Measurements from ENCODE around the gene ARID3C.

The ARID3C gene

GRCh38 chr9:34627716-34628655, 880 bp downstream of the ARID3C start:
- no peak for DNase-seq

- DNase-seq: no peak
Observed at GRCh38 chr9:34625186-34625486, 3.7 kb downstream of the ARID3C start.

- no peak for DNase-seq
Observed at GRCh38 chr9:34624475-34625185, 4.2 kb downstream of the ARID3C start.

- DNase-seq: no peak
Observed at GRCh38 chr9:34623374-34624235, 5.3 kb downstream of the ARID3C start.

- DNase-seq: peak; percentile 96 to 97
Observed at GRCh38 chr9:34620061-34620994, 8.5 kb downstream of the ARID3C start, which contains the start of gene DCTN3. Gene DCTN3, minus strand, starts transcription at chr9:34620495. Its CDS starts 31 bp downstream, at chr9:34620464.

- DNase-seq: no peak
Observed at GRCh38 chr9:34615132-34615531, 13.7 kb downstream of the ARID3C start.

- DNase-seq: peak; percentile 79 to 80
Observed at GRCh38 chr9:34612788-34613390, 16.0 kb downstream of the ARID3C start.

- peak; percentile 64 to 76 for DNase-seq
Observed at GRCh38 chr9:34611811-34612787, 16.8 kb downstream of the ARID3C start, which contains the start of gene RPP25L. Gene RPP25L, minus strand, starts transcription at chr9:34612097. Its CDS starts 801 bp downstream, at chr9:34611296.

GRCh38 chr9:34611251-34611810, 17.5 kb downstream of the ARID3C start:
- DNase-seq: no peak

- peak; percentile 11 to 19 for DNase-seq
Observed at GRCh38 chr9:34610434-34611206, 18.2 kb downstream of the ARID3C start.

- no peak for DNase-seq
Observed at GRCh38 chr9:34607331-34607730, 21.5 kb downstream of the ARID3C start.

GRCh38 chr9:34606905-34607304, 22.0 kb downstream of the ARID3C start:
- DNase-seq: no peak

GRCh38 chr9:34606190-34606589, 22.7 kb downstream of the ARID3C start:
- DNase-seq: no peak

- peak; percentile 59 to 64 for DNase-seq
Observed at GRCh38 chr9:34603610-34604231, 25.1 kb downstream of the ARID3C start.

GRCh38 chr9:34601937-34602573, 26.8 kb downstream of the ARID3C start:
- no peak for DNase-seq

GRCh38 chr9:34600908-34601307, 28.0 kb downstream of the ARID3C start:
- DNase-seq: no peak

- DNase-seq: no peak
Observed at GRCh38 chr9:34599546-34599945, 29.3 kb downstream of the ARID3C start.

GRCh38 chr9:34594177-34594576, 34.7 kb downstream of the ARID3C start:
- DNase-seq: no peak

Data from AML-193 (cell line).